HUES48 (cell line): ENCODE measurements around the gene ZSCAN9.

ENCODE experiments used
- H3K27ac ChIP-seq: one replicate; pipeline ENCODE4 v1.7.0; 2013; ENCODE audit warnings: low read depth, low read length, inconsistent platforms
- H3K27me3 ChIP-seq: 2 replicates; pipeline ENCODE4 v1.6.1; 2013; ENCODE audit warnings: mild to moderate bottlenecking, low read length; ENCODE audit not compliant: control insufficient read depth, insufficient read depth
- H3K36me3 ChIP-seq: 2 replicates; pipeline ENCODE4 v1.6.1; 2013; ENCODE audit warnings: low read length; ENCODE audit not compliant: control insufficient read depth, insufficient read depth
- H3K4me1 ChIP-seq: 2 replicates; pipeline ENCODE4 v1.6.1; 2013; ENCODE audit warnings: mild to moderate bottlenecking, low read length; ENCODE audit not compliant: control insufficient read depth, insufficient read depth
- H3K4me3 ChIP-seq: 2 replicates; pipeline ENCODE4 v1.5.1; 2013; ENCODE audit warnings: mild to moderate bottlenecking, low read depth, low read length
- H3K9ac ChIP-seq: 2 replicates; pipeline ENCODE4 v1.6.1; 2013; ENCODE audit warnings: mild to moderate bottlenecking, low read depth, low read length, moderate library complexity
- H3K9me3 ChIP-seq: 2 replicates; pipeline ENCODE4 v1.6.1; 2013; ENCODE audit warnings: low read length; ENCODE audit not compliant: control insufficient read depth, insufficient read depth

Gene ZSCAN9

GRCh38 chr6:28208111-28208659 is 16.9 kb upstream of the ZSCAN9 start:
- Histone ChIP-seq H3K9me3 (no peaks in the 10 kb centered on the region), H3K36me3 (no peaks in the 10 kb centered on the region), H3K27me3 (peaks cover 87% of the 10 kb centered on the region), H3K27ac (no peak overlapping the region), H3K9ac (no peak overlapping the region), H3K4me3 (peak overlapping the region; percentile 67), H3K4me1 (peaks cover 3% of the 10 kb centered on the region)

GRCh38 chr6:28209753-28210535 is 15.1 kb upstream of the ZSCAN9 start:
- Histone ChIP-seq H3K4me3 (no peak overlapping the region), H3K27me3 (peaks cover 76% of the 10 kb centered on the region), H3K36me3 (no peaks in the 10 kb centered on the region)

GRCh38 chr6:28211840-28212509 is 13.1 kb upstream of the ZSCAN9 start:
- no peak overlapping the region for H3K9ac ChIP-seq
- H3K36me3 ChIP-seq, result no peaks in the 10 kb centered on the region
- peaks cover 66% of the 10 kb centered on the region for H3K27me3 ChIP-seq
- no peak overlapping the region for H3K27ac ChIP-seq
- H3K9me3 ChIP-seq, result no peaks in the 10 kb centered on the region
- H3K4me3 ChIP-seq, result peak overlapping the region; percentile 77
- peaks cover 12% of the 10 kb centered on the region for H3K4me1 ChIP-seq

More at GRCh38 chr6:28209753-28210535, 15.1 kb upstream of the ZSCAN9 start:
- H3K27ac ChIP-seq, result no peak overlapping the region
- H3K9ac ChIP-seq, result no peak overlapping the region
- peaks cover 7% of the 10 kb centered on the region for H3K4me1 ChIP-seq
- no peaks in the 10 kb centered on the region for H3K9me3 ChIP-seq

- Histone ChIP-seq H3K36me3 (no peaks in the 10 kb centered on the region), H3K27ac (no peak overlapping the region), H3K4me1 (peaks cover 12% of the 10 kb centered on the region), H3K4me3 (peak overlapping the region; percentile 77), H3K27me3 (peaks cover 60% of the 10 kb centered on the region), H3K9me3 (no peaks in the 10 kb centered on the region), H3K9ac (no peak overlapping the region; the same call in 1 of the 2 replicates)
Measured at GRCh38 chr6:28212510-28213212, 12.4 kb upstream of the ZSCAN9 start.

- H3K27ac ChIP-seq, result no peak overlapping the region
- H3K9me3 ChIP-seq, result no peaks in the 10 kb centered on the region
- H3K36me3 ChIP-seq, result no peaks in the 10 kb centered on the region
- peaks cover 12% of the 10 kb centered on the region for H3K4me1 ChIP-seq
- no peak overlapping the region for H3K9ac ChIP-seq
- H3K27me3 ChIP-seq, result peaks cover 60% of the 10 kb centered on the region
- H3K4me3 ChIP-seq, result peak overlapping the region; percentile 77
Measured at GRCh38 chr6:28213213-28213523, 11.9 kb upstream of the ZSCAN9 start.

GRCh38 chr6:28215425-28215824 is 9.7 kb upstream of the ZSCAN9 start:
- no peak overlapping the region for H3K9ac ChIP-seq
- peaks cover 56% of the 10 kb centered on the region for H3K27me3 ChIP-seq
- no peaks in the 10 kb centered on the region for H3K9me3 ChIP-seq
- no peak overlapping the region for H3K27ac ChIP-seq
- no peaks in the 10 kb centered on the region for H3K36me3 ChIP-seq
- peaks cover 12% of the 10 kb centered on the region for H3K4me1 ChIP-seq
- no peak overlapping the region for H3K4me3 ChIP-seq

GRCh38 chr6:28217890-28218289 is 7.2 kb upstream of the ZSCAN9 start:
- H3K4me1 ChIP-seq, result peaks cover 12% of the 10 kb centered on the region
- H3K9me3 ChIP-seq, result no peaks in the 10 kb centered on the region
- H3K4me3 ChIP-seq, result peak overlapping the region; percentile 70; the same call in 1 of the 2 replicates
- H3K9ac ChIP-seq, result no peak overlapping the region
- H3K27me3 ChIP-seq, result peaks cover 58% of the 10 kb centered on the region
- no peaks in the 10 kb centered on the region for H3K36me3 ChIP-seq
- no peak overlapping the region for H3K27ac ChIP-seq

GRCh38 chr6:28218312-28219248 is 6.5 kb upstream of the ZSCAN9 start:
- peak overlapping the region; percentile 70 for H3K4me3 ChIP-seq
- peaks cover 6% of the 10 kb centered on the region for H3K4me1 ChIP-seq
- H3K36me3 ChIP-seq, result no peaks in the 10 kb centered on the region
- no peak overlapping the region; the same call in 1 of the 2 replicates for H3K9ac ChIP-seq
- peaks cover 65% of the 10 kb centered on the region for H3K27me3 ChIP-seq
- peak overlapping the region; percentile 35 for H3K27ac ChIP-seq
- H3K9me3 ChIP-seq, result no peaks in the 10 kb centered on the region

- Histone ChIP-seq H3K36me3 (no peaks in the 10 kb centered on the region), H3K4me1 (0 out of 2 replicates have a peak, but pooled peaks cover 3% of the 10 kb centered on the region), H3K27ac (no peak overlapping the region), H3K9me3 (no peaks in the 10 kb centered on the region), H3K4me3 (no peak overlapping the region), H3K27me3 (peaks cover 67% of the 10 kb centered on the region), H3K9ac (no peak overlapping the region)
Measured at GRCh38 chr6:28220257-28221133, 4.6 kb upstream of the ZSCAN9 start.
